Stimulated activated CD8-positive, alpha-beta memory T cell treated with anti-CD3 and anti-CD28 coated beads, Interleukin-12 subunit alpha, Interleukin-12 subunit beta, amount 100 ng/mL, for 24 hours (primary cell): ENCODE data around the gene ABCA7.

ENCODE experiments used
- DNase-seq: peaks from one replicate; pipeline ENCODE4 v3.0.0-alpha.2; 2020; ENCODE audit errors: extremely low read depth

The ABCA7 gene

GRCh38 chr19:1057176-1057855 lies 17.4 kb downstream of the ABCA7 start:
- no peak for DNase-seq

- DNase-seq = no peak
Observed at GRCh38 chr19:1058112-1058511, 18.2 kb downstream of the ABCA7 start.

- DNase-seq = no peak
Observed at GRCh38 chr19:1060689-1061088, 20.8 kb downstream of the ABCA7 start.

- DNase-seq = no peak
Observed at GRCh38 chr19:1061987-1062386, 22.1 kb downstream of the ABCA7 start.

- no peak for DNase-seq
Observed at GRCh38 chr19:1062387-1063029, 22.6 kb downstream of the ABCA7 start.

- no peak for DNase-seq
Observed at GRCh38 chr19:1063030-1063908, 23.4 kb downstream of the ABCA7 start.

GRCh38 chr19:1063909-1064660 lies 24.2 kb downstream of the ABCA7 start:
- DNase-seq = no peak

- no peak for DNase-seq
Observed at GRCh38 chr19:1064661-1065605, 25.0 kb downstream of the ABCA7 start.

GRCh38 chr19:1065606-1066109 lies 25.8 kb downstream of the ABCA7 start:
- DNase-seq = no peak

- DNase-seq = no peak
Observed at GRCh38 chr19:1066251-1066747, 26.4 kb downstream of the ABCA7 start.

- peak; percentile 66 for DNase-seq
Observed at GRCh38 chr19:1066748-1067340, 26.9 kb downstream of the ABCA7 start, which contains the start of gene ARHGAP45. Gene ARHGAP45, plus strand, starts transcription at chr19:1067167. Its CDS starts 239 bp downstream, at chr19:1067406.

GRCh38 chr19:1067341-1067957 lies 27.5 kb downstream of the ABCA7 start:
- DNase-seq = no peak

GRCh38 chr19:1068009-1069001 lies 28.4 kb downstream of the ABCA7 start:
- DNase-seq = no peak

- DNase-seq = no peak
Observed at GRCh38 chr19:1069009-1069779, 29.3 kb downstream of the ABCA7 start.

- no peak for DNase-seq
Observed at GRCh38 chr19:1070576-1070930, 30.6 kb downstream of the ABCA7 start.

- DNase-seq = no peak
Observed at GRCh38 chr19:1070931-1071791, 31.3 kb downstream of the ABCA7 start.
